IMR-90 (cell line): ENCODE results near the gene EYS. TPM values are rescaled to one million over a fixed set of nuclear protein-coding genes. Genes with fewer than 3 reads are reported as not detected.

Source experiments
- ATAC-seq: fragments of 200-7000 bp; cut with Tn5 transposase; 2 replicates; pipeline ENCODE4 v1.9.1; 2020; ENCODE audit warnings: low read depth, mild to moderate bottlenecking, moderate library complexity
- BruUV-seq: library from RNA; stranded (reverse); fragments of 400-500 nt; replicated peaks from 2 replicates; lab custom pipeline; 2021; lab: Mats Ljungman, UMichigan
- CTCF ChIA-PET: fragments of 300-600 bp; formaldehyde crosslinking; extraction: SDS; loops from one replicate; lab custom pipeline; 2021; ENCODE audit warnings: antibody characterized with exemption; lab: Yijun Ruan, JAX
- POLR2A ChIA-PET: fragments of 300-600 bp; sonication (Branson Sonifier 250); formaldehyde crosslinking; loops from one replicate; lab custom pipeline; 2022; ENCODE audit warnings: antibody characterized with exemption; ENCODE audit not compliant: unreplicated experiment; lab: Charles Lee
- DNase-seq: peaks from one replicate; pipeline ENCODE4 v3.0.0; 2013
- H2AFZ ChIP-seq: replicated peaks from 2 replicates; pipeline ENCODE3; 2013; ENCODE audit warnings: low read length, mild to moderate bottlenecking; ENCODE audit not compliant: poor library complexity
- H2AK5ac ChIP-seq: 2 replicates; pipeline ENCODE4 v1.6.1; 2013; ENCODE audit warnings: low read depth, low read length, inconsistent platforms
- H2AK9ac ChIP-seq: replicated peaks from 2 replicates; pipeline ENCODE3; 2013; ENCODE audit warnings: mild to moderate bottlenecking, low read depth, low read length, moderate library complexity; ENCODE audit not compliant: poor library complexity
- H2BK120ac ChIP-seq: 2 replicates; pipeline ENCODE4 v1.6.1; 2013; ENCODE audit warnings: low read depth, low read length, inconsistent platforms
- H2BK15ac ChIP-seq: 3 replicates; pipeline ENCODE4 v1.6.1; 2013; ENCODE audit warnings: low read depth, low read length, inconsistent platforms
- H2BK20ac ChIP-seq: 2 replicates; pipeline ENCODE4 v1.6.1; 2013; ENCODE audit warnings: low read depth, mild to moderate bottlenecking, inconsistent platforms, low read length, moderate library complexity
- H2BK5ac ChIP-seq: 2 replicates; pipeline ENCODE4 v1.6.1; 2013; ENCODE audit warnings: mild to moderate bottlenecking, low read depth, low read length, inconsistent platforms; ENCODE audit not compliant: poor library complexity, severe bottlenecking
- H3K14ac ChIP-seq: replicated peaks from 2 replicates; pipeline ENCODE4 v1.6.1; 2013; ENCODE audit warnings: low read depth, low read length, inconsistent platforms
- H3K18ac ChIP-seq: 2 replicates; pipeline ENCODE4 v1.6.1; 2013; ENCODE audit warnings: low read depth, low read length, control low read depth
- H3K23ac ChIP-seq: 2 replicates; pipeline ENCODE4 v1.6.1; 2013; ENCODE audit warnings: low read depth, low read length, inconsistent platforms
- H3K27ac ChIP-seq: 2 replicates; pipeline ENCODE4 v1.5.1; 2013; ENCODE audit warnings: mild to moderate bottlenecking, control low read depth, low read length; ENCODE audit not compliant: insufficient read depth
- H3K27me3 ChIP-seq: 2 replicates; pipeline ENCODE4 v1.6.1; 2013; ENCODE audit warnings: low read length; ENCODE audit not compliant: control insufficient read depth, insufficient read depth
- H3K36me3 ChIP-seq: 2 replicates; pipeline ENCODE4 v1.6.1; 2013; ENCODE audit warnings: low read length, mixed read lengths; ENCODE audit not compliant: control insufficient read depth, insufficient read depth
- H3K4ac ChIP-seq: 2 replicates; pipeline ENCODE4 v1.6.1; 2013; ENCODE audit warnings: low read depth, low read length, inconsistent platforms
- H3K4me1 ChIP-seq: 2 replicates; pipeline ENCODE4 v1.6.1; 2013; ENCODE audit warnings: low read length, mixed read lengths; ENCODE audit not compliant: control insufficient read depth, insufficient read depth
- H3K4me2 ChIP-seq: 2 replicates; pipeline ENCODE4 v1.6.1; 2013; ENCODE audit warnings: low read depth, mild to moderate bottlenecking, control low read depth, low read length, moderate library complexity
- H3K4me3 ChIP-seq: 2 replicates; pipeline ENCODE4 v1.5.1; 2013; ENCODE audit warnings: low read depth, mild to moderate bottlenecking, control low read depth, low read length, moderate library complexity; ENCODE audit not compliant: insufficient read depth
- H3K56ac ChIP-seq: 2 replicates; pipeline ENCODE4 v1.6.1; 2013; ENCODE audit warnings: low read length, inconsistent platforms; ENCODE audit not compliant: insufficient read depth; ENCODE audit errors: extremely low read depth
- H3K79me1 ChIP-seq, 2 experiments: 2 replicates each; pipeline ENCODE4 v1.6.1; 2013; ENCODE audit warnings: low read length in 2 of 2, inconsistent platforms in 1 of 2, low read depth in 1 of 2
- H3K9ac ChIP-seq: 2 replicates; pipeline ENCODE4 v1.6.1; 2013; ENCODE audit warnings: low read depth, low read length, control low read depth
- H3K9me1 ChIP-seq: 2 replicates; pipeline ENCODE4 v1.6.1; 2013; ENCODE audit warnings: low read length, inconsistent platforms; ENCODE audit not compliant: insufficient read depth
- H3K9me3 ChIP-seq: 2 replicates; pipeline ENCODE4 v1.6.1; 2013; ENCODE audit warnings: low read length; ENCODE audit not compliant: control insufficient read depth, insufficient read depth
- H4K20me1 ChIP-seq: 2 replicates; pipeline ENCODE4 v1.6.1; 2013; ENCODE audit warnings: low read length, inconsistent platforms; ENCODE audit not compliant: insufficient read depth
- H4K5ac ChIP-seq: 2 replicates; pipeline ENCODE4 v1.6.1; 2013; ENCODE audit warnings: mild to moderate bottlenecking, low read depth, low read length, control low read depth
- H4K8ac ChIP-seq, 2 experiments: 2 replicates each; pipeline ENCODE4 v1.6.1; 2013; ENCODE audit warnings: low read depth in 2 of 2, low read length in 2 of 2, control low read depth in 1 of 2, inconsistent platforms in 1 of 2
- H4K91ac ChIP-seq: 2 replicates; pipeline ENCODE4 v1.6.1; 2013; ENCODE audit warnings: low read depth, low read length, inconsistent platforms; ENCODE audit not compliant: insufficient read depth
- BHLHE40 ChIP-seq: fragments of 150-350 bp; IDR thresholded peaks from 2 replicates; pipeline ENCODE4 v1.6.1; 2016; ENCODE audit warnings: mild to moderate bottlenecking, low read depth, low read length
- CEBPB ChIP-seq: IDR thresholded peaks from 2 replicates; pipeline ENCODE4 v1.6.1; 2012; ENCODE audit warnings: low read depth, low read length, improper control_type of control experiment
- CHD1 ChIP-seq: IDR thresholded peaks from 2 replicates; pipeline ENCODE4 v1.6.1; 2012; ENCODE audit warnings: low read depth, low read length, improper control_type of control experiment
- CTCF ChIP-seq: conservative IDR thresholded peaks from 2 replicates; pipeline ENCODE4 v1.5.1; 2012; ENCODE audit warnings: mild to moderate bottlenecking, low read depth, low read length, improper control_type of control experiment
- ELK1 ChIP-seq: fragments of 150-350 bp; IDR thresholded peaks from 2 replicates; pipeline ENCODE4 v1.6.1; 2016; ENCODE audit warnings: low read depth, mild to moderate bottlenecking, low read length, moderate library complexity, borderline replicate concordance
- FOS ChIP-seq: fragments of 150-350 bp; IDR thresholded peaks from 2 replicates; pipeline ENCODE4 v1.6.1; 2016; ENCODE audit warnings: low read depth, low read length
- MAFK ChIP-seq: IDR thresholded peaks from 2 replicates; pipeline ENCODE4 v1.6.1; 2012; ENCODE audit warnings: low read depth, low read length, improper control_type of control experiment
- MAZ ChIP-seq: IDR thresholded peaks from 2 replicates; pipeline ENCODE4 v1.6.1; 2012; ENCODE audit warnings: low read depth, mild to moderate bottlenecking, low read length, improper control_type of control experiment, moderate library complexity, borderline replicate concordance
- MXI1 ChIP-seq: IDR thresholded peaks from 2 replicates; pipeline ENCODE4 v1.6.1; 2012; ENCODE audit warnings: low read depth, mild to moderate bottlenecking, low read length, moderate library complexity, borderline replicate concordance
- NFE2L2 ChIP-seq: fragments of 150-350 bp; IDR thresholded peaks from 2 replicates; pipeline ENCODE4 v1.6.1; 2016; ENCODE audit warnings: low read depth, mild to moderate bottlenecking, low read length
- POLR2A ChIP-seq: IDR thresholded peaks from 2 replicates; pipeline ENCODE4 v1.6.1; 2012; ENCODE audit warnings: mild to moderate bottlenecking, low read depth, low read length
- RAD21 ChIP-seq: IDR thresholded peaks from 2 replicates; pipeline ENCODE4 v1.6.1; 2012; ENCODE audit warnings: low read length, improper control_type of control experiment
- RCOR1 ChIP-seq: IDR thresholded peaks from 2 replicates; pipeline ENCODE4 v1.6.1; 2012; ENCODE audit warnings: mild to moderate bottlenecking, low read length, improper control_type of control experiment; ENCODE audit not compliant: insufficient replicate concordance
- RFX5 ChIP-seq: IDR thresholded peaks from 2 replicates; pipeline ENCODE4 v1.8.0; 2012; ENCODE audit warnings: low read depth, mild to moderate bottlenecking, low read length, moderate library complexity
- SMC3 ChIP-seq: fragments of 150-350 bp; IDR thresholded peaks from 2 replicates; pipeline ENCODE4 v1.6.1; 2016; ENCODE audit warnings: low read depth, mild to moderate bottlenecking, antibody characterized with exemption, low read length, moderate library complexity
- USF2 ChIP-seq: fragments of 150-350 bp; IDR thresholded peaks from 2 replicates; pipeline ENCODE4 v1.6.1; 2017; ENCODE audit warnings: mild to moderate bottlenecking, antibody characterized with exemption, low read length, low read depth
- WGBS, 2 experiments: methylation state at CpG; one replicate each; pipeline versions ENCODE4 v1.1.5 to v1.1.7; 2013; ENCODE audit warnings: missing lambda C conversion rate in 2 of 2; ENCODE audit not compliant: insufficient read length in 1 of 2; ENCODE audit errors: extremely low coverage in 2 of 2; 5-methylcytosine and 5-hydroxymethylcytosine counted together
- dilution Hi-C: fragments of 300-500 bp; cut with HindIII; formaldehyde crosslinking; loops from one replicate; pipeline ENCODE4 v1.14.3; 2018; ENCODE audit warnings: low sequenced_read_pairs; ENCODE audit not compliant: unreplicated experiment
- in situ Hi-C: fragments of 300-500 bp; cut with MboI; formaldehyde crosslinking; loops from 3 replicates; pipeline ENCODE4 v1.14.3; 2019; ENCODE audit warnings: low sequenced_read_pairs, inconsistent platforms, mixed read lengths
- intact Hi-C: fragments of 100-400 bp; cut with micrococcal nuclease; formaldehyde crosslinking; loops from 2 replicates; pipeline ENCODE4 v1.10.0; 2022
- polyA plus RNA-seq, 3 experiments: library from polyadenylated mRNA; depleted of rRNA; stranded (reverse); fragments of >200 nt; gene quantifications; 2 replicates each; pipeline ENCODE4 v1.2.3, GENCODE V29; 2012; ENCODE audit warnings: low replicate concordance in 1 of 3
- total RNA-seq: library from RNA; depleted of rRNA; stranded (reverse); fragments of >200 nt; gene quantifications from 2 replicates; pipeline ENCODE4 v1.2.3, GENCODE V29; 2012

The EYS gene
- total and polyA plus RNA-seq, 2 of the 4 experiments (the other 2 are of a cell fraction): under 0.01 TPM; not detected in 1

GRCh38 chr6:63799313-63799712 is 1907.7 kb downstream of the EYS start:
- Histone ChIP-seq H3K4me2 (no peak overlapping the region), H3K23ac (no peak overlapping the region), H2BK20ac (no peak overlapping the region), H3K79me1 (no peaks in the 10 kb centered on the region), H3K56ac (no peak overlapping the region), H2AK5ac (no peak overlapping the region), H3K36me3 (no peaks in the 10 kb centered on the region), H4K20me1 (no peaks in the 10 kb centered on the region), H3K4me1 (peaks cover under 1% of the 10 kb centered on the region; the same call in 1 of the 2 replicates), H2BK5ac (no peak overlapping the region), H3K4me3 (no peak overlapping the region), H2BK120ac (no peak overlapping the region), H3K4ac (no peak overlapping the region), H3K9me3 (no peaks in the 10 kb centered on the region), H3K18ac (no peak overlapping the region), H2BK15ac (no peak overlapping the region), H3K27me3 (no peaks in the 10 kb centered on the region), H3K9ac (no peak overlapping the region), H4K91ac (no peak overlapping the region), H3K27ac (no peak overlapping the region), H2AK9ac (no peak overlapping the region), H3K9me1 (no peaks in the 10 kb centered on the region; the same call in 1 of the 2 replicates), H4K8ac (no peak overlapping the region), H3K14ac (no peak overlapping the region), H4K5ac (no peak overlapping the region), H2AFZ (no peak overlapping the region)
- DNase-seq (no peak), ATAC-seq (no peak)
- no TSS peak for BruUV-seq
- TF ChIP-seq RAD21 (no peak), MAFK (no peak), ELK1 (no peak), CTCF (no peak), CHD1 (no peak), CEBPB (no peak), RFX5 (no peak), RCOR1 (no peak), USF2 (no peak), SMC3 (no peak), MAZ (no peak), POLR2A (no peak), NFE2L2 (no peak), BHLHE40 (no peak), MXI1 (no peak), FOS (no peak)
- dilution Hi-C loops: no loop called here
- ChIA-PET CTCF (interaction anchor here (0.5 to 1.0 kb wide), 2 partner anchors 16 to 316 kb away, joined by 3 to 5 read pairs; no protein-coding TSS in a partner anchor), POLR2A (no interaction called here)
- no CpG with 5 or more reads among the region's 1 CpG for WGBS, 2 experiments
- in situ Hi-C loops: no loop called here
- intact Hi-C loops: no loop called here
